ENCODE data around the gene SEPTIN14. TPM values are rescaled to one million over a fixed set of nuclear protein-coding genes. Genes with fewer than 3 reads are reported as not detected.

The SEPTIN14 gene
- total and polyA plus RNA-seq, 2 of the 4 experiments (the other 2 are of a cell fraction), result not detected

- BruUV-seq (replicated peaks), result no TSS peak
- no peak overlapping the region for H2BK5ac ChIP-seq (ENCODE audit: low read depth, low read length, poor library complexity, severe bottlenecking)
- no peak overlapping the region for H3K27ac ChIP-seq (ENCODE audit: insufficient read depth, low read length)
- H3K9me3 ChIP-seq (ENCODE audit: control insufficient read depth, insufficient read depth, low read length), result no peaks in the 10 kb centered on the region
- no peaks in the 10 kb centered on the region for H3K4me1 ChIP-seq (ENCODE audit: control insufficient read depth, insufficient read depth, low read length)
- H2AK9ac ChIP-seq (replicated peaks; ENCODE audit: low read depth, low read length, poor library complexity), result no peak overlapping the region
- H3K4me2 ChIP-seq (ENCODE audit: low read depth, low read length), result no peak overlapping the region
- H4K20me1 ChIP-seq (ENCODE audit: insufficient read depth, low read length), result no peaks in the 10 kb centered on the region
- TF ChIP-seq SMC3 (IDR thresholded peaks at IDR 0.05; ENCODE audit: low read depth, low read length), result no peak
- no peak for TF ChIP-seq RCOR1 (IDR thresholded peaks at IDR 0.05; ENCODE audit: insufficient replicate concordance, low read length)
- no peak for TF ChIP-seq CTCF (conservative IDR thresholded peaks at IDR 0.05; ENCODE audit: low read depth, low read length)
- no peak for TF ChIP-seq ELK1 (IDR thresholded peaks at IDR 0.05; ENCODE audit: borderline replicate concordance, low read depth, low read length)
- no peak for TF ChIP-seq POLR2A (IDR thresholded peaks at IDR 0.05; ENCODE audit: low read depth, low read length)
- no peak for TF ChIP-seq RAD21 (IDR thresholded peaks at IDR 0.05; ENCODE audit: low read length)
- TF ChIP-seq CHD1 (IDR thresholded peaks at IDR 0.05; ENCODE audit: low read depth, low read length), result no peak
- TF ChIP-seq FOS (IDR thresholded peaks at IDR 0.05; ENCODE audit: low read depth, low read length), result no peak
- TF ChIP-seq CEBPB (IDR thresholded peaks at IDR 0.05; ENCODE audit: low read depth, low read length), result no peak
- TF ChIP-seq NFE2L2 (IDR thresholded peaks at IDR 0.05; ENCODE audit: low read depth, low read length), result no peak
- no peak for TF ChIP-seq MXI1 (IDR thresholded peaks at IDR 0.05; ENCODE audit: borderline replicate concordance, low read depth, low read length)
- TF ChIP-seq MAZ (IDR thresholded peaks at IDR 0.05; ENCODE audit: borderline replicate concordance, low read depth, low read length), result no peak
- TF ChIP-seq MAFK (IDR thresholded peaks at IDR 0.05; ENCODE audit: low read depth, low read length), result no peak
- TF ChIP-seq RFX5 (IDR thresholded peaks at IDR 0.05; ENCODE audit: low read depth, low read length), result no peak
- no peak for TF ChIP-seq BHLHE40 (IDR thresholded peaks at IDR 0.05; ENCODE audit: low read depth, low read length)
- no peak for TF ChIP-seq USF2 (IDR thresholded peaks at IDR 0.05; ENCODE audit: low read depth, low read length)
- H3K18ac ChIP-seq (ENCODE audit: low read depth, low read length), result no peak overlapping the region
- no peaks in the 10 kb centered on the region for H3K79me1 ChIP-seq (ENCODE audit: low read depth in 1 of 2, low read length in 2 of 2)
- no peak overlapping the region for H2BK15ac ChIP-seq (ENCODE audit: low read depth, low read length)
- no peak overlapping the region for H3K4ac ChIP-seq (ENCODE audit: low read depth, low read length)
- no peaks in the 10 kb centered on the region for H3K36me3 ChIP-seq (ENCODE audit: control insufficient read depth, insufficient read depth, low read length)
- WGBS, 2 experiments (ENCODE audit: extremely low coverage in 2 of 2, insufficient read length in 1 of 2), result no CpG with 5 or more reads among the region's 2 CpGs
- H4K8ac ChIP-seq (ENCODE audit: low read depth in 2 of 2, low read length in 2 of 2), result no peak overlapping the region
- H2AFZ ChIP-seq (replicated peaks; ENCODE audit: low read length, poor library complexity), result no peak overlapping the region
- in situ Hi-C loops (cut with MboI; ENCODE audit: low sequenced_read_pairs), result no loop called here
- H2BK120ac ChIP-seq (ENCODE audit: low read depth, low read length), result no peak overlapping the region
- no peak overlapping the region for H3K14ac ChIP-seq (replicated peaks; ENCODE audit: low read depth, low read length)
- no peaks in the 10 kb centered on the region for H3K9me1 ChIP-seq (ENCODE audit: insufficient read depth, low read length)
- no peak overlapping the region for H3K4me3 ChIP-seq (ENCODE audit: insufficient read depth, low read depth, low read length)
- H4K5ac ChIP-seq (ENCODE audit: low read depth, low read length), result no peak overlapping the region
- H2AK5ac ChIP-seq (ENCODE audit: low read depth, low read length), result no peak overlapping the region
- dilution Hi-C loops (cut with HindIII; ENCODE audit: low sequenced_read_pairs, unreplicated experiment), result no loop called here
- H2BK20ac ChIP-seq (ENCODE audit: low read depth, low read length), result no peak overlapping the region
- H3K56ac ChIP-seq (ENCODE audit: extremely low read depth, insufficient read depth, low read length), result no peak overlapping the region
- no peak overlapping the region for H3K9ac ChIP-seq (ENCODE audit: low read depth, low read length)
- no peak for ATAC-seq (ENCODE audit: low read depth)
- H3K27me3 ChIP-seq (ENCODE audit: control insufficient read depth, insufficient read depth, low read length), result no peaks in the 10 kb centered on the region
- intact Hi-C loops (cut with micrococcal nuclease), result no loop called here
- POLR2A ChIA-PET (ENCODE audit: unreplicated experiment), result no interaction called here
- no peak for DNase-seq
- CTCF ChIA-PET, result no interaction called here
- no peak overlapping the region for H3K23ac ChIP-seq (ENCODE audit: low read depth, low read length)
- no peak overlapping the region for H4K91ac ChIP-seq (ENCODE audit: insufficient read depth, low read depth, low read length)
Measured at GRCh38 chr7:55778631-55779030, 83.9 kb downstream of the SEPTIN14 start.
